Nephron progenitor cell (in vitro differentiated cells): Measurements from ENCODE around the gene ITGA3.

Experiments used
- DNase-seq: peaks from one replicate; pipeline ENCODE4 v3.0.0; 2021
- H3K27ac Mint-ChIP-seq: 2 replicates; pipeline ENCODE4 v1.8.0; 2021; ENCODE audit warnings: mild to moderate bottlenecking, moderate library complexity, mixed read lengths
- H3K27me3 Mint-ChIP-seq: 2 replicates; pipeline ENCODE4 v1.8.0; 2021; ENCODE audit warnings: mild to moderate bottlenecking, low read depth, mixed read lengths; ENCODE audit not compliant: poor library complexity
- H3K36me3 Mint-ChIP-seq: 2 replicates; pipeline ENCODE4 v1.8.0; 2021; ENCODE audit warnings: low read depth, mixed read lengths
- H3K4me1 Mint-ChIP-seq: 2 replicates; pipeline ENCODE4 v1.8.0; 2021; ENCODE audit warnings: mixed read lengths
- H3K4me3 Mint-ChIP-seq: 2 replicates; pipeline ENCODE4 v1.8.0; 2021; ENCODE audit warnings: mild to moderate bottlenecking, moderate library complexity, mixed read lengths
- H3K9me3 Mint-ChIP-seq: 2 replicates; pipeline ENCODE4 v1.8.0; 2021; ENCODE audit warnings: mild to moderate bottlenecking, moderate library complexity, mixed read lengths
- CTCF ChIP-seq: fragments of 200-600 bp; sonication (generic); IDR thresholded peaks from 2 replicates; pipeline ENCODE4 v1.5.0; 2021; ENCODE audit warnings: antibody characterized with exemption

The ITGA3 gene

GRCh38 chr17:50018909-50019308, 37.0 kb upstream of the ITGA3 start:
- Mint-ChIP-seq H3K9me3 (peaks cover 20% of the 10 kb centered on the region), H3K36me3 (no peaks in the 10 kb centered on the region), H3K4me3 (no peak overlapping the region), H3K27ac (no peak overlapping the region), H3K27me3 (peaks cover 52% of the 10 kb centered on the region), H3K4me1 (no peaks in the 10 kb centered on the region)
- TF ChIP-seq CTCF = no peak
- no peak for DNase-seq

- no peak for DNase-seq
- no peak overlapping the region for H3K4me3 Mint-ChIP-seq
- H3K27me3 Mint-ChIP-seq = peaks cover 49% of the 10 kb centered on the region
- peaks cover 2% of the 10 kb centered on the region for H3K9me3 Mint-ChIP-seq
- H3K36me3 Mint-ChIP-seq = no peaks in the 10 kb centered on the region
- no peak for TF ChIP-seq CTCF
- no peaks in the 10 kb centered on the region for H3K4me1 Mint-ChIP-seq
- H3K27ac Mint-ChIP-seq = no peak overlapping the region
Observed at GRCh38 chr17:50020841-50021599, 34.9 kb upstream of the ITGA3 start.

GRCh38 chr17:50021681-50022370, 34.1 kb upstream of the ITGA3 start:
- H3K9me3 Mint-ChIP-seq = no peaks in the 10 kb centered on the region

GRCh38 chr17:50022463-50023130, 33.3 kb upstream of the ITGA3 start:
- Mint-ChIP-seq H3K4me3 (no peak overlapping the region), H3K27ac (no peak overlapping the region), H3K36me3 (no peaks in the 10 kb centered on the region), H3K4me1 (peaks cover 12% of the 10 kb centered on the region), H3K9me3 (no peaks in the 10 kb centered on the region), H3K27me3 (peaks cover 40% of the 10 kb centered on the region)
- no peak for DNase-seq
- TF ChIP-seq CTCF = no peak

More at GRCh38 chr17:50021681-50022370, 34.1 kb upstream of the ITGA3 start:
- Mint-ChIP-seq H3K27ac (no peak overlapping the region), H3K4me3 (no peak overlapping the region), H3K4me1 (peaks cover 6% of the 10 kb centered on the region), H3K27me3 (peaks cover 43% of the 10 kb centered on the region), H3K36me3 (no peaks in the 10 kb centered on the region)
- TF ChIP-seq CTCF = no peak
- no peak for DNase-seq

GRCh38 chr17:50023520-50023919, 32.4 kb upstream of the ITGA3 start:
- Mint-ChIP-seq H3K27me3 (peaks cover 38% of the 10 kb centered on the region), H3K27ac (no peak overlapping the region), H3K4me1 (peaks cover 22% of the 10 kb centered on the region), H3K36me3 (no peaks in the 10 kb centered on the region), H3K9me3 (no peaks in the 10 kb centered on the region), H3K4me3 (no peak overlapping the region)
- DNase-seq = no peak
- no peak for TF ChIP-seq CTCF
